ENCODE measurements around the gene HEPHL1.

- TF ChIP-seq TAF1 (IDR thresholded peaks at IDR 0.05; ENCODE audit: low read depth, low read length) (no peak), POLR2A (IDR thresholded peaks at IDR 0.05; ENCODE audit: low read depth, low read length) (no peak), POLR2AphosphoS5 (IDR thresholded peaks at IDR 0.05; ENCODE audit: low read depth, low read length) (no peak), SPI1 (IDR thresholded peaks at IDR 0.05; ENCODE audit: low read depth, low read length) (no peak), PAX5 (IDR thresholded peaks at IDR 0.05; ENCODE audit: insufficient read depth, low read length, severe bottlenecking) (no peak), POU2F2 (IDR thresholded peaks at IDR 0.05; ENCODE audit: low read depth, low read length) (no peak)
These were observed 10.9 kb downstream of the HEPHL1 start for GRCh38 chr11:94032066-94032465.
